Lower lobe of right lung (tissue), 2 donors: ENCODE data around the gene SNN. TPM values are rescaled to one million over a fixed set of nuclear protein-coding genes. Genes with fewer than 3 reads are reported as not detected.

Experiments
- ATAC-seq, 2 donors: fragments of 200-7000 bp; cut with Tn5 transposase; one replicate each; pipeline ENCODE4 v1.9.1; 2020 to 2022; ENCODE audit warnings: mild to moderate bottlenecking in 2 of 2, moderate library complexity in 2 of 2
- DNase-seq: peaks from one replicate; pipeline ENCODE4 v3.0.0-alpha.2; 2020
- H3K27ac ChIP-seq: fragments of 200-600 bp; one replicate; pipeline ENCODE4 v1.8.0; 2022
- H3K27me3 ChIP-seq: fragments of 200-600 bp; one replicate; pipeline ENCODE4 v1.8.0; 2022; ENCODE audit warnings: low read depth
- H3K36me3 ChIP-seq: fragments of 200-600 bp; one replicate; pipeline ENCODE4 v1.8.0; 2022; ENCODE audit warnings: mild to moderate bottlenecking
- H3K4me1 ChIP-seq: fragments of 200-600 bp; one replicate; pipeline ENCODE4 v1.8.0; 2022
- H3K4me3 ChIP-seq: fragments of 200-600 bp; one replicate; pipeline ENCODE4 v1.8.0; 2022; ENCODE audit warnings: mild to moderate bottlenecking
- H3K9me3 ChIP-seq: fragments of 200-600 bp; one replicate; pipeline ENCODE4 v1.8.0; 2022
- CTCF ChIP-seq: fragments of 200-600 bp; IDR thresholded peaks from one replicate; pipeline ENCODE4 v1.8.0; 2022; ENCODE audit warnings: antibody characterized with exemption, mild to moderate bottlenecking
- intact Hi-C: fragments of 100-400 bp; cut with DNase I; formaldehyde crosslinking; loops from one replicate; pipeline ENCODE4 v1.11.0; 2022
- total RNA-seq: library from RNA; stranded (reverse); fragmentation: NEBNext Ultra II Directional; extraction: Animal tissue kit (Norgen Biotek cat#: 25700); gene quantifications from one replicate; pipeline ENCODE4 v1.2.1, GENCODE V29; 2021
- donor health status: DM: no; HTN: yes; CAD: no; lungs with severe emphysema.

The SNN gene
- total RNA-seq, 1 donor from 2014 or later = 25.5 TPM

- DNase-seq = no peak
- intact Hi-C loops = no loop called here
- Histone ChIP-seq H3K4me1 (peaks cover 67% of the 10 kb centered on the region), H3K36me3 (peaks cover 64% of the 10 kb centered on the region), H3K27me3 (no peaks in the 10 kb centered on the region), H3K27ac (no peak overlapping the region), H3K9me3 (no peaks in the 10 kb centered on the region), H3K4me3 (no peak overlapping the region)
- ATAC-seq = no peak
- no peak for TF ChIP-seq CTCF
Measured at GRCh38 chr16:11676799-11677198, 8.5 kb downstream of the SNN start.

DNA sequence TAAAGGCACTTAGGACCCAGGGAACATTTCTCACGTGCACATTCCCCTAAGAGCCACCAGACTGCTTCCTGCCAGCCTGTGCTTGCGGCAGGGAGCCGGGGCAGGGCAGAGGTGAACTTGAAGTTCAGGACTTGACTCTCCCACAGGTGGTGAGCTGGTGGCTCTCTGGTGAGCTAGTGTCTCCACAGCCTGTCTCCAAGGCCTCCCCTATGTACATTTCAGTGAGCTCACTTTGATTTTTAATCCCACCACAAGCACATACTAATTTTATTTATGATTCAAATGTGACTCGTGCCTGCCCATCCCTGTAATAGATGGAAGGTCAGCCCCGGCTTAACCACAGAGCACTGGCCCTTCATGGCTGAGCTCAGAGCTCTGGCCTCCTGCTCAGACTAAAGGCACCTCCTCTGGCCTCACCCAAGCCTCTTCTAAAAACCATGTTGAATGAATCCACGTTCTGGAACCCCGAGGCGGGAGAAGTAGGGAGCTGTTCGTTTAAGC, 9.2 kb downstream of the SNN start:
- Histone ChIP-seq H3K36me3 (peaks cover 71% of the 10 kb centered on the region), H3K27me3 (no peaks in the 10 kb centered on the region), H3K4me1 (peaks cover 67% of the 10 kb centered on the region), H3K27ac (peak overlapping the region; percentile 25), H3K4me3 (no peak overlapping the region), H3K9me3 (no peaks in the 10 kb centered on the region)
- ATAC-seq (no peak), DNase-seq (no peak)
- TF ChIP-seq CTCF = no peak
- intact Hi-C loops = no loop called here

GRCh38 chr16:11677959-11678881, 10.0 kb downstream of the SNN start:
- no peak for TF ChIP-seq CTCF
- H3K36me3 ChIP-seq = peaks cover 78% of the 10 kb centered on the region
- no peak overlapping the region for H3K4me3 ChIP-seq
- ATAC-seq = no peak
- intact Hi-C loops = no loop called here
- peak overlapping the region; percentile 25 for H3K27ac ChIP-seq
- no peak for DNase-seq
- no peaks in the 10 kb centered on the region for H3K9me3 ChIP-seq
- no peaks in the 10 kb centered on the region for H3K27me3 ChIP-seq
- H3K4me1 ChIP-seq = peaks cover 63% of the 10 kb centered on the region

DNA sequence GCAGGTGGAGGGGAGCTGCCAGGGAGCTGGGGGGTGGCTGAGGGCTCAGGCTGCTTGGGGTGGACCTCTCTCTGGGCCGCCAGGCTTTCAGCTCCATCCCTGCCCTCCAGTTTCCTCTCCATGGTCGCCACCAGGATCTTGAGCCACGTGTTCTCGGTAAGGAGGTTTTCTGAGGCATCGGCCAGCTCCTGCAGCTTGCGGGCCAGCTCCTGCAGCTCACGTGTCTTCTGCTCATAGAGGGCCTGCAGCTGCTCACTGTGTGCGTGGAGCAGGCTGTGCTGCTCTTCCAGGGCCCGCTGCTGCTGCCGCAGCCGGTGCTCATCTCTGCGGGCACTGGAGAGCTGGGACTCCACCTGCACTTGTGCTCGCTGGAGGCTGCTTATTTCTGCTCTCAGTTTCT, 11.0 kb downstream of the SNN start:
- no peak for DNase-seq

More for the DNA sequence above, 11.0 kb downstream of the SNN start:
- peak overlapping the region; percentile 25 for H3K27ac ChIP-seq
- H3K36me3 ChIP-seq = peaks cover 89% of the 10 kb centered on the region
- peaks cover 53% of the 10 kb centered on the region for H3K4me1 ChIP-seq
- TF ChIP-seq CTCF = no peak
- no peaks in the 10 kb centered on the region for H3K27me3 ChIP-seq
- intact Hi-C loops = no loop called here
- no peaks in the 10 kb centered on the region for H3K9me3 ChIP-seq
- ATAC-seq = no peak
- no peak overlapping the region for H3K4me3 ChIP-seq
